Lower lobe of right lung (tissue), 2 donors: ENCODE results near the gene PPP1R14C. TPM values are rescaled to one million over a fixed set of nuclear protein-coding genes. Genes with fewer than 3 reads are reported as not detected.
A peak's percentile ranks its signal among the peaks of the same experiment; 100 is the strongest.

ENCODE experiments used
- ATAC-seq, 2 donors: fragments of 200-7000 bp; cut with Tn5 transposase; one replicate each; pipeline ENCODE4 v1.9.1; 2020 to 2022; ENCODE audit warnings: mild to moderate bottlenecking in 2 of 2, moderate library complexity in 2 of 2
- DNase-seq: peaks from one replicate; pipeline ENCODE4 v3.0.0-alpha.2; 2020
- H3K27ac ChIP-seq: fragments of 200-600 bp; one replicate; pipeline ENCODE4 v1.8.0; 2022
- H3K27me3 ChIP-seq: fragments of 200-600 bp; one replicate; pipeline ENCODE4 v1.8.0; 2022; ENCODE audit warnings: low read depth
- H3K36me3 ChIP-seq: fragments of 200-600 bp; one replicate; pipeline ENCODE4 v1.8.0; 2022; ENCODE audit warnings: mild to moderate bottlenecking
- H3K4me1 ChIP-seq: fragments of 200-600 bp; one replicate; pipeline ENCODE4 v1.8.0; 2022
- H3K4me3 ChIP-seq: fragments of 200-600 bp; one replicate; pipeline ENCODE4 v1.8.0; 2022; ENCODE audit warnings: mild to moderate bottlenecking
- H3K9me3 ChIP-seq: fragments of 200-600 bp; one replicate; pipeline ENCODE4 v1.8.0; 2022
- intact Hi-C: fragments of 100-400 bp; cut with DNase I; formaldehyde crosslinking; loops from one replicate; pipeline ENCODE4 v1.11.0; 2022
- total RNA-seq: library from RNA; stranded (reverse); fragmentation: NEBNext Ultra II Directional; extraction: Animal tissue kit (Norgen Biotek cat#: 25700); gene quantifications from one replicate; pipeline ENCODE4 v1.2.1, GENCODE V29; 2021
- TF ChIP-seq, protein P1 (sequence below): fragments of 200-600 bp; IDR thresholded peaks from one replicate; pipeline ENCODE4 v1.8.0; 2022; ENCODE audit warnings: antibody characterized with exemption, mild to moderate bottlenecking
- donor health status: DM: no; HTN: yes; CAD: no; lungs with severe emphysema.

The PPP1R14C gene
- total RNA-seq, 1 donor from 2014 or later: 15.4 TPM

DNA sequence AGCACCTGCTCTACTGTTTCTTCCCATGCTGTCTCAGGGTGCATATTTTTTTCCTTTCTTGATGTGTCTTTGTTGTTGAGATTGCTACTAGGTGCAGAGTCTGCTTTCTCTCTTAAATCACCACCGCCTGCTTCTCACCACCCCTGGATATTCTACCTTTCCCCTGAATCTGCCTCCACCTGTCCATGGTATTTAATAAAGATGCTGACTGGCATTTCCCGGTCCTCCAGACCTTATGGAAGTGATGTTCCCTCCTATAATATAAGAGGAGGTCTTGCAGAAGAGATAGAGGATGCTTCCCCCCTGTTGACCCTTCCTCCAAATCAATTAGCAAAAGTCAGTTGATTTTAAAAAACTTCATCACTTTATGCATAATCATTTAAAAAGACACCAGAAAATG is 118.1 kb downstream of the PPP1R14C start:
- no peaks in the 10 kb centered on the region for H3K36me3 ChIP-seq
- no peak for ATAC-seq
- intact Hi-C loops: no loop called here

DNA sequence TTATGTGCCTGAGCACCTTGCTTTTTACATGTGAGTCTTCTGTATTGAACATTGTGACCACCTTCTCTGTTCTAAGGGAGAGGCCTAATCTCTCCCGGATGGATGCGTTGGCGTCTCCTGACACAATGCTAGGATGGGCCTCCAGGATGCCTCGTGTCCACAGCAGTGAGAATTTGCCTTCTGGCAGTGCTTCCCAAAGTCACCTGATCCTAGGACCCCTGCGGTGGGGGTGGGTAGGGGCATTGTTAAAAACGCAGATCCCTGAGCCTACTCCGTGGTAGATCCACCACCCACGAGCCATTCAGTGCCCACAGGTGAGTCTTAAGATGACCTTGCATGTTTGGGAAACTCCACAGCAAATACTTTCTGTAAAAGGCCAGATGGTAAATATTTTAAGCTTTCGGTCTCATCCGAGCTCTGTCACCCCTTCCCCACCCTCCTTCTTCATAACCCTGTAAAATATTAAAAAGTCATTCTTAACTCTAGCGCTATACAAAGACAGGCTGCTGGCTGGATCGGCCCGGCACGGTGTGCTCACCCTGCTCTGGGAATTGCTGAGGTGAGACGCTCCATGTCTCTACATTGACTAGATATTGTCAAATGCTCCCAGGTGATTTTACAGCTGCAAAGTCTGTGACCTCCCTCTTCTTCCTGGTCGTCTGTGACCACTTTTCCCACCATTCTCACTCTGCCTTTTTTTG is 119.3 kb downstream of the PPP1R14C start:
- TF ChIP-seq, protein P1, sequence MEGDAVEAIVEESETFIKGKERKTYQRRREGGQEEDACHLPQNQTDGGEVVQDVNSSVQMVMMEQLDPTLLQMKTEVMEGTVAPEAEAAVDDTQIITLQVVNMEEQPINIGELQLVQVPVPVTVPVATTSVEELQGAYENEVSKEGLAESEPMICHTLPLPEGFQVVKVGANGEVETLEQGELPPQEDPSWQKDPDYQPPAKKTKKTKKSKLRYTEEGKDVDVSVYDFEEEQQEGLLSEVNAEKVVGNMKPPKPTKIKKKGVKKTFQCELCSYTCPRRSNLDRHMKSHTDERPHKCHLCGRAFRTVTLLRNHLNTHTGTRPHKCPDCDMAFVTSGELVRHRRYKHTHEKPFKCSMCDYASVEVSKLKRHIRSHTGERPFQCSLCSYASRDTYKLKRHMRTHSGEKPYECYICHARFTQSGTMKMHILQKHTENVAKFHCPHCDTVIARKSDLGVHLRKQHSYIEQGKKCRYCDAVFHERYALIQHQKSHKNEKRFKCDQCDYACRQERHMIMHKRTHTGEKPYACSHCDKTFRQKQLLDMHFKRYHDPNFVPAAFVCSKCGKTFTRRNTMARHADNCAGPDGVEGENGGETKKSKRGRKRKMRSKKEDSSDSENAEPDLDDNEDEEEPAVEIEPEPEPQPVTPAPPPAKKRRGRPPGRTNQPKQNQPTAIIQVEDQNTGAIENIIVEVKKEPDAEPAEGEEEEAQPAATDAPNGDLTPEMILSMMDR: no peak
- intact Hi-C loops: no loop called here
- H3K36me3 ChIP-seq: no peaks in the 10 kb centered on the region
- no peak for ATAC-seq
- H3K4me3 ChIP-seq: no peak overlapping the region
- H3K9me3 ChIP-seq: no peaks in the 10 kb centered on the region
- H3K27me3 ChIP-seq: no peaks in the 10 kb centered on the region
- no peak for DNase-seq
- no peak overlapping the region for H3K27ac ChIP-seq
- H3K4me1 ChIP-seq: no peaks in the 10 kb centered on the region

More for the DNA sequence above, 118.1 kb downstream of the PPP1R14C start:
- TF ChIP-seq, protein P1: no peak
- H3K27me3 ChIP-seq: no peaks in the 10 kb centered on the region
- no peak overlapping the region for H3K27ac ChIP-seq
- H3K4me1 ChIP-seq: no peaks in the 10 kb centered on the region
- DNase-seq: no peak
- no peaks in the 10 kb centered on the region for H3K9me3 ChIP-seq
- no peak overlapping the region for H3K4me3 ChIP-seq

DNA sequence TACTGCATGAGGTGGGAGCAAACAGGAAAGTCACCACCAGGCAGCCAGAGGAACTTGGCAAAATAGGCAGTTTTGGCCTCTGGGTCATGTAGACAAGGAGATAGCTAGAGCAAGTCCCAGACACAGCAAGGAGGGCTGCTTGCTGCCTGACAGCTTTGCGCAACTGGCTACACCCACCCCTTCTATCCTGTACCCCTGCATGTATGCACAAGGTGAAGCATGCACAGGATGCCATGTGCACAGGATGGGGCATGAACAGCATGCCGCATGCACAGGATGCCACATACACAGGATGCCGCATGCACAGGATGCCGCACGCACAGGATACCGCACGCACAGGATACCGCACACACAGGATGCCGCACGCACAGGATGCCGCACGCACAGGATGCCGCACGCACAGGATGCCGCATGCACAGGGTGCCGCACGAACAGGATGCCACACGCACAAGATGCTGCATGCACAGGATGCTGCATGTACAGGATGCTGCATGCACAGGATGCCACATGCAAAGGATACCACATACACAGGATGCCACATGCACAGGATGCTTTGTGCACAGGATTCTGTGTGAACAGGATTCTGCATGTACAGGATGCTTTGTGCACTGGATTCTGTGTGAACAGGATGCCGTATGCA is 121.0 kb downstream of the PPP1R14C start:
- TF ChIP-seq, protein P1: no peak
- DNase-seq: peak; percentile 48

DNA sequence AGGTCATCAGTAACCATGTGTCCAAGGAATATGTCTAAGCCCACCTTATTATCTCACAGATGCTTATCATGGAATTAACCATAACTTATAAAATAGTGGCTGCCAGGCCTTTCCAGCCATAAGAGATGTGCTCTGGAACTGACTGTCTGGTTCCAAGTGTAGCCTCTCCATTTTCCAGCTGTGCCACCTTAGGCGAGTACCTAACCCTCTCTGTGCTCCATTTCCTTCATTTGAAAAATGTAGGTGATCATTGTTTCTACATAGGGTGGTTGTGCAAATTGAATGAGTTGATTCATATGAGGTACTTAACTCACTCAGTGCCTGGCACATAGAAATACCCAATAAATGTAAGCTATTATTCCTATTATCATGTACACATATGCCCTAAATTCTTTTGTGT is 123.5 kb downstream of the PPP1R14C start:
- H3K36me3 ChIP-seq: no peaks in the 10 kb centered on the region
- no peak for ATAC-seq
- no peaks in the 10 kb centered on the region for H3K4me1 ChIP-seq
- no peaks in the 10 kb centered on the region for H3K27me3 ChIP-seq
- no peak for DNase-seq
- H3K9me3 ChIP-seq: no peaks in the 10 kb centered on the region
- intact Hi-C loops: no loop called here
- TF ChIP-seq, protein P1: no peak
- H3K27ac ChIP-seq: no peak overlapping the region
- no peak overlapping the region for H3K4me3 ChIP-seq

More for the DNA sequence above, 121.0 kb downstream of the PPP1R14C start:
- no peak overlapping the region for H3K4me3 ChIP-seq
- H3K4me1 ChIP-seq: no peaks in the 10 kb centered on the region
- ATAC-seq: peak in 1 of 2 donors; percentile 18
- no peaks in the 10 kb centered on the region for H3K27me3 ChIP-seq
- no peak overlapping the region for H3K27ac ChIP-seq
- H3K9me3 ChIP-seq: no peaks in the 10 kb centered on the region
- intact Hi-C loops: no loop called here
- no peaks in the 10 kb centered on the region for H3K36me3 ChIP-seq

DNA sequence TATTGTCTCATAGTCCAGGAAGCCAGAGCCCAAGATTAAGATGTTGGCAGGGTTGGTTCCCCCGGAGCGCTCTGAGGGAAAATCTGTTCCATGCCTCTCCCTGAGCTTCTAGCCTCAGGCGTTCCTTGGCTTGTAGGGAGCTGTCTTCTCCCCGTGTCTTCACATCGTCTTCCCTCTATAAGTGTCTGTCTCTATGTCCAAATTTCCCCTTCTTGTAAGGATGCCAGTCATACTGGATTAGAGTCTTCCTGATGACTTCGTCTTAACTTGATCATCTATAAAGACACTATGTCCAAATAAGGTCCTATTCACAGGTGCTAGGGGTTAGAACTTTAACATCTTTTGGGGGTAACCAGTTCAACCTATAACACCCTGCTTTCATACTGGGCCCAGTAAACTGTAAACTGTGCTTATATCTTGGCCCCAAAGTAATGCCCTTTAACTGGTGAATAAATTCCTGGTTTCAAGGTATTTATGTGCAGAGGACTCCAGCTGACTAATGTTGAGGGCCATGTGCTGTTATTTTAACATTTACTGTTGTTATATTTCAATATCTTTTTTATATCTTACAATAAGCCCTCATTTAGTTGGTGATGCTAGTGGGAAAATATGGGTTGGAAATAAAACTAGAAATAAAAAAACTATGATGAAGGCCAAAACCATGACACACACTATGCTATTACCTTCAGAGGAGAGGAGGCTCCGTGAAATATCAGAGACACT is 124.3 kb downstream of the PPP1R14C start:
- no peaks in the 10 kb centered on the region for H3K4me1 ChIP-seq
- H3K27ac ChIP-seq: no peak overlapping the region
- no peaks in the 10 kb centered on the region for H3K27me3 ChIP-seq
- DNase-seq: no peak
- no peaks in the 10 kb centered on the region for H3K9me3 ChIP-seq
- H3K4me3 ChIP-seq: no peak overlapping the region
- no peaks in the 10 kb centered on the region for H3K36me3 ChIP-seq
- no peak for ATAC-seq
- TF ChIP-seq, protein P1: no peak
- intact Hi-C loops: no loop called here
